Right forelimb (tissue), 1 donor: Measurements from ENCODE around the gene NTNG1.

Experiments used
- DNase-seq: peaks from one replicate; pipeline ENCODE4 v3.0.0-alpha.2; 2018

The NTNG1 gene

GRCh38 chr1:107264561-107264960 lies 123.7 kb downstream of the NTNG1 start:
- no peak for DNase-seq

- no peak for DNase-seq
Observed at GRCh38 chr1:107267489-107267888, 126.7 kb downstream of the NTNG1 start.

GRCh38 chr1:107272321-107272720 lies 131.5 kb downstream of the NTNG1 start:
- no peak for DNase-seq

GRCh38 chr1:107273515-107273914 lies 132.7 kb downstream of the NTNG1 start:
- no peak for DNase-seq

- DNase-seq = no peak
Observed at GRCh38 chr1:107274227-107274626, 133.4 kb downstream of the NTNG1 start.

- DNase-seq = no peak
Observed at GRCh38 chr1:107276247-107276646, 135.4 kb downstream of the NTNG1 start.

GRCh38 chr1:107277022-107277421 lies 136.2 kb downstream of the NTNG1 start:
- DNase-seq = peak; percentile 48

GRCh38 chr1:107286125-107286524 lies 145.3 kb downstream of the NTNG1 start:
- no peak for DNase-seq

GRCh38 chr1:107291987-107292386 lies 151.1 kb downstream of the NTNG1 start:
- no peak for DNase-seq

- no peak for DNase-seq
Observed at GRCh38 chr1:107293901-107294613, 153.2 kb downstream of the NTNG1 start.

GRCh38 chr1:107294686-107295085 lies 153.8 kb downstream of the NTNG1 start:
- DNase-seq = no peak

GRCh38 chr1:107297681-107298080 lies 156.8 kb downstream of the NTNG1 start:
- no peak for DNase-seq

- DNase-seq = no peak
Observed at GRCh38 chr1:107298526-107298925, 157.7 kb downstream of the NTNG1 start.

GRCh38 chr1:107299521-107299920 lies 158.7 kb downstream of the NTNG1 start:
- no peak for DNase-seq

- no peak for DNase-seq
Observed at GRCh38 chr1:107309962-107310361, 169.1 kb downstream of the NTNG1 start.

- no peak for DNase-seq
Observed at GRCh38 chr1:107315652-107316051, 174.8 kb downstream of the NTNG1 start.

GRCh38 chr1:107318932-107319331 lies 178.1 kb downstream of the NTNG1 start:
- no peak for DNase-seq

GRCh38 chr1:107323784-107324183 lies 182.9 kb downstream of the NTNG1 start:
- no peak for DNase-seq

- no peak for DNase-seq
Observed at GRCh38 chr1:107326824-107327445, 186.1 kb downstream of the NTNG1 start.

GRCh38 chr1:107327446-107327845 lies 186.6 kb downstream of the NTNG1 start:
- no peak for DNase-seq

GRCh38 chr1:107328087-107328486 lies 187.2 kb downstream of the NTNG1 start:
- DNase-seq = no peak

- DNase-seq = no peak
Observed at GRCh38 chr1:107339775-107340174, 198.9 kb downstream of the NTNG1 start.

GRCh38 chr1:107342316-107342715 lies 201.5 kb downstream of the NTNG1 start:
- no peak for DNase-seq

- no peak for DNase-seq
Observed at GRCh38 chr1:107342768-107343167, 201.9 kb downstream of the NTNG1 start.

GRCh38 chr1:107343601-107344000 lies 202.8 kb downstream of the NTNG1 start:
- no peak for DNase-seq
